Neutrophil (primary cell): ENCODE data around the gene ZNF628.

Source experiments
- H3K27ac ChIP-seq: fragments of 200-600 bp; sonication (generic); 2 replicates; pipeline ENCODE4 v1.5.1; 2016; ENCODE audit warnings: mild to moderate bottlenecking, moderate library complexity
- H3K27me3 ChIP-seq: fragments of 200-600 bp; sonication (generic); 2 replicates; pipeline ENCODE4 v1.6.0; 2016; ENCODE audit warnings: mild to moderate bottlenecking
- H3K36me3 ChIP-seq: fragments of 200-600 bp; sonication (generic); 2 replicates; pipeline ENCODE4 v1.5.1; 2017
- H3K4me1 ChIP-seq, 2 experiments: fragments of 200-600 bp in 1 of 2; sonication (generic) in 1 of 2; 1 replicate in 1 of 2; 2 replicates in 1 of 2; pipeline versions ENCODE4 v1.5.1 to v1.6.1; 2013 to 2016; ENCODE audit warnings: low read depth in 1 of 2, low read length in 1 of 2, mild to moderate bottlenecking in 1 of 2, moderate library complexity in 1 of 2; ENCODE audit not compliant: control insufficient read depth in 1 of 2, insufficient read depth in 1 of 2
- H3K4me3 ChIP-seq, 2 experiments: fragments of 200-600 bp in 1 of 2; sonication (generic) in 1 of 2; 1 replicate in 1 of 2; 2 replicates in 1 of 2; pipeline ENCODE4 v1.5.1; 2013 to 2016; ENCODE audit warnings: low read depth in 1 of 2, low read length in 1 of 2, mild to moderate bottlenecking in 1 of 2, moderate library complexity in 1 of 2
- H3K9me3 ChIP-seq: fragments of 200-600 bp; sonication (generic); 2 replicates; pipeline ENCODE4 v1.5.1; 2016
- CTCF ChIP-seq: fragments of 200-600 bp; sonication (generic); IDR thresholded peaks from 2 replicates; pipeline ENCODE4 v1.5.1; 2016; ENCODE audit warnings: antibody characterized with exemption

Gene ZNF628

GRCh38 chr19:55441319-55441691 is 35.1 kb upstream of the ZNF628 start:
- Histone ChIP-seq H3K4me1 (no peaks in the 10 kb centered on the region), H3K36me3 (no peaks in the 10 kb centered on the region)

GRCh38 chr19:55441692-55442321 is 34.6 kb upstream of the ZNF628 start:
- H3K4me3 ChIP-seq, result no peak overlapping the region
- no peak overlapping the region for H3K27ac ChIP-seq
- H3K27me3 ChIP-seq, result peaks cover 98% of the 10 kb centered on the region
- no peak for TF ChIP-seq CTCF
- H3K36me3 ChIP-seq, result no peaks in the 10 kb centered on the region
- H3K4me1 ChIP-seq, result no peaks in the 10 kb centered on the region
- H3K9me3 ChIP-seq, result no peaks in the 10 kb centered on the region

More at GRCh38 chr19:55441319-55441691, 35.1 kb upstream of the ZNF628 start:
- H3K27ac ChIP-seq, result no peak overlapping the region
- no peaks in the 10 kb centered on the region for H3K9me3 ChIP-seq
- H3K4me3 ChIP-seq, result no peak overlapping the region
- TF ChIP-seq CTCF, result no peak
- peaks cover 98% of the 10 kb centered on the region for H3K27me3 ChIP-seq

GRCh38 chr19:55442372-55442961 is 34.0 kb upstream of the ZNF628 start:
- Histone ChIP-seq H3K36me3 (no peaks in the 10 kb centered on the region), H3K27me3 (peaks cover 98% of the 10 kb centered on the region), H3K9me3 (no peaks in the 10 kb centered on the region), H3K27ac (no peak overlapping the region), H3K4me3 (no peak overlapping the region), H3K4me1 (no peaks in the 10 kb centered on the region)
- TF ChIP-seq CTCF, result no peak

- Histone ChIP-seq H3K4me3 (no peak within 1 kb of the TSS), H3K27me3 (peaks cover 98% of the 10 kb centered on the region), H3K9me3 (no peaks in the 10 kb centered on the region), H3K4me1 (no peaks in the 10 kb centered on the region), H3K27ac (no peak within 1 kb of the TSS), H3K36me3 (no peaks in the 10 kb centered on the region)
- no peak for TF ChIP-seq CTCF
Measured at GRCh38 chr19:55443045-55443823, 33.2 kb upstream of the ZNF628 start, which contains the start of gene SHISA7. Gene SHISA7, minus strand, starts transcription at chr19:55443300. Its CDS starts 437 bp downstream, at chr19:55442863.

GRCh38 chr19:55443824-55444480 is 32.5 kb upstream of the ZNF628 start:
- Histone ChIP-seq H3K27ac (no peak overlapping the region), H3K9me3 (no peaks in the 10 kb centered on the region), H3K4me3 (no peak overlapping the region), H3K36me3 (no peaks in the 10 kb centered on the region), H3K4me1 (no peaks in the 10 kb centered on the region), H3K27me3 (peaks cover 96% of the 10 kb centered on the region)
- TF ChIP-seq CTCF, result no peak
